GM19397 (cell line): Measurements from ENCODE around the gene TEAD1.

Experiments
- ATAC-seq: cut with Tn5 transposase; IDR thresholded peaks from one replicate; pipeline ENCODE4 v1.9.1; 2021; ENCODE audit warnings: mild to moderate bottlenecking, moderate library complexity; ENCODE audit not compliant: unreplicated experiment

The TEAD1 gene

GRCh38 chr11:12664385-12664784, 9.8 kb upstream of the TEAD1 start:
- no peak for ATAC-seq

- ATAC-seq: no peak
These were observed 7.3 kb upstream of the TEAD1 start for GRCh38 chr11:12666915-12667314.

DNA sequence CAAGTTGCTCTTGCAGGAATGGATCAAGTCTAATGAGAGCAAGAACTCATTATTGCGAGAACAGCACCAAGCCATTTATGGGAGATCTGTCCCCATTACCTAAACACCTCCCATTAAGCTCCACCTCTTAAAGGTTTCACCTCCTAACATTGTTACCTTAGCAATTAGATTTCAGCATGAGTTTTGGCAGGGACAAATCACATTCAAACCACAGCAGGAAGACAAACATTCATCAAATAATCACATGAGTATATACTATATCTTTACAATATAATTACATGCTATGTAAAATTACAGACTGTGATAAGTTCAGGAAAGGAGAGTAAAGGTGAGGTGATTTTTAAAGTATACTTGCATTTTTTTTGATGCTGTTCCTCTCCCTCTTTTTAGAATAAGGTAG, 6.6 kb upstream of the TEAD1 start:
- ATAC-seq: no peak

GRCh38 chr11:12668166-12668565, 6.1 kb upstream of the TEAD1 start:
- ATAC-seq: no peak

- ATAC-seq: no peak
These were observed 4.3 kb upstream of the TEAD1 start for GRCh38 chr11:12669930-12670329.

DNA sequence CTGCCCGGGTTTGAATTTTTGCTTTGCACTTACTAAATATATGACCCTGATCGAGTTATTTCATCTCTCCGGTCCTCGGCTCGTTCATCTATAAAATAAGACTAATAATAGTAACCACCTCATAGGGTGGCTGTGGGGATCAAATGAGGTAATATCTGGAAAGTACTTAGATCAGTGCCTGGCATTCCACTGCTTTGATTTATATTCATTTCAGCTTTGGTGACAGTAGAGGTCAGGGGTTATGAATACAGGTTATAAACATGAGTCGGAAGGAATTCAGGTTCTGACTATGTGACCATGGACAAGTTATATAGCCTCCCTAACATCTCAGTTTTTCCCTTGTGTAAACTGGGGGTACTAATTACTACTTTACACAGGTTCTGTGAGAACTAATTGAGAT, 2.9 kb upstream of the TEAD1 start:
- ATAC-seq: no peak

- ATAC-seq: peak; percentile 24
These were observed 659 bp upstream of the TEAD1 start for GRCh38 chr11:12673601-12673923.

DNA sequence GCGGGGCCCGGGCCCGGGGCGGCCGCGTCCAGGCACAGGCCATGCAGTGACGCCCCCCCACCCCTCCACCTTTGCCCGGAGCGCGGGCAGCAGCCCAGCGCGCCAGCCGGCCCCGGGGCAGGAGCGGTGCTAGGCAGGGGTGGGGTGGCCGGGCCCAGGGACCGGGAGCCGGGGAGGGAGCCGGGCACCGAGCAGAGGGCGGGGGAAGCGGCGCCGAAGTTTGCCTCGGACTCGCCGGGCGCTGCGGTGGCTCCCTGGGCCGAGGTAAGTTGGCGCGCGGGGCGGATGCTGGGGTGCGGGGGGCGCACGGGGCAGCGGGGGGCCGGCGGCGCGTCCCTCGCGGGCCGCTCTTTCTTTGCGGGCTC, 332 bp downstream of the TEAD1 start:
- ATAC-seq: peak; percentile 22

DNA sequence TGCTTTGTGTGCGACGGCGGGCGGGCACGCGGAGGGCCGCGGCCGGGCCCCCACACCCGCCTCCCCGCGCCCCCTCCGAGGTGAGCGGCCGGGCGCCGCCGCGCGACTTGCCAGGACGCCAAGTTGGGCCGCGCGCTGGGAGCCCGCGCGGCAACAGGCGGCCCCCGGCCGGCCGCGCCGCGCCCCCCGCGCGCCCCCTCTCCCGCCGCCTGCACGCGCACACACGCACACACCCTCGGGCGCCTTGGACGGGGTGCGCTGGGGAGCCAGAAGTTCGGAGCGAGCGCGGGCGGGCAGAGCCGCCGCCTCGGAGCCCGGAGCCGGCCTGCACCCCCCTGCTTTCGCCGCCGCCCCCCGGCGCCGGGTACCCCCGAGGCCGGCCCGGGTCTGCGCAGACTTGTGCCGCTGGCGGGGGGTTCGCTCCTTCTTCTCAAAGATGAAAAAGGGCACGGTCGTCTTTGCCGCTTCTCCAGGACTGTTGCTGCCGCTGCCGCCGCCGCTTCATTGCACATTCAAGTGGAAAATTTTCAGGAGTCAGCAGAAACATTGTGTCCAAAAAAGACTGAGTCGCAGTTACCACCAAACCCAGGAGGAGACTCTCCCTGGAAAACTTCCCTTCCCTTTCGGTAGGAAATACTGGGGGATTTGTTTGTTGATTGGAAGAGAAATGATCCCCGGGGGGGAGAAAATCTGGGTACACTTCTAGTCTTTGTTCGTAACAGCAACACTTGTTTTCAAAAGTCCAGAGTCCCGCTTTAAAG, 895 bp downstream of the TEAD1 start:
- no peak for ATAC-seq

DNA sequence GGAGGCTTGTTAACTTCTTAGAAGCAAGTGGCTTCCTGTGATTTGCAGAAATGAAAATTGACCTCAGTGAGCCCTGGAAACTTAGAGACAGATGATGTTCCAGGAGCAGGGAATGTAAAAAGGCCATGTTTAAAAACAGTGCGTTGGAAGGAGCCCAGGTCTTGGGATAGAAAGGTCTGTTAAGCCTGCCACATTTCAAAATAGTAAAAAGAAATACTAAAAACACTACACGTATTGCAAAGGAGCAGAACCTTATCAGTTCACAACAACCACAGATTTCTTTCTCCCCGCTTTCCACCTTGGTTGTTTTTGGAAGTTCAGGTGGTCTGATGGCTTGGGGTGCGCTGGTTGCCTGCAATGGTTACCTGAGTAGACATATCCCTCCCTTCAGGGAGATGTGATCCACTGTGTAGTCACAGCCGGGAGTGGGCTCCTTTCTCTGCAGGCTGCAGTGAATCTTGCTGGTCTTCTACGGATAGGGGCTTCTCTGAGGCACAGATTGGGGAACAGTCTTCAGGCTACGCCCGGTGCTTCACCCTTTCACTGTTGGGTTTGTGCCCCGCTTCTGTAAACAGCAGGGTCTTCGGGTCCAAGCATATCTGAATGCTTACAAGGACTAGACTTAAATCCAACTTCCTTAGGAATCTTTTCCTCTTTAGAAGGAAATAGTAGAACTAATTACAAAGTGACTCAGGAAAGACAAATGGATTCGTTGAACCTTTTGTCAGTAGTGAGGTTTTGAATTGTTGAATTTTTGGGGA, 1.9 kb downstream of the TEAD1 start:
- no peak for ATAC-seq

GRCh38 chr11:12677131-12677530, 2.9 kb downstream of the TEAD1 start:
- no peak for ATAC-seq

DNA sequence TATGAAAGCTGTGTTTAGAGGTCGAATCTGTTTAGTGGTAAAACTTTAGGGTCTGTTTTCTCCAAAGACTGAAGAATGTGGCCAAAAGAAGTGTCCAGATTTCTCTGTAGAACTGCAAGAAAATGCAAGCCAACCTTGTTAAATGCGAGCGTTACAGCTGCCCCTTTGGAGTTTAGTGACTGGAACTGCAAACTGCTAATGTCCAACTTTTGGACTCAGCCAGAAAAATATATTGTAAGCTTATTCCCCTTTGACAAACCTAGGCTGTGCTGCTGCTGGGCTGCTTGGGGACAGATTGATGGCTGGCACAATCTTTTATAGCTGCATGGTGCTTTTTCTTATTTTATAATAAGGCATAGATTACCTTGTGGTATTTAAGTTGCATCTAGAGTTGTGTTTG, 3.9 kb downstream of the TEAD1 start:
- ATAC-seq: no peak

DNA sequence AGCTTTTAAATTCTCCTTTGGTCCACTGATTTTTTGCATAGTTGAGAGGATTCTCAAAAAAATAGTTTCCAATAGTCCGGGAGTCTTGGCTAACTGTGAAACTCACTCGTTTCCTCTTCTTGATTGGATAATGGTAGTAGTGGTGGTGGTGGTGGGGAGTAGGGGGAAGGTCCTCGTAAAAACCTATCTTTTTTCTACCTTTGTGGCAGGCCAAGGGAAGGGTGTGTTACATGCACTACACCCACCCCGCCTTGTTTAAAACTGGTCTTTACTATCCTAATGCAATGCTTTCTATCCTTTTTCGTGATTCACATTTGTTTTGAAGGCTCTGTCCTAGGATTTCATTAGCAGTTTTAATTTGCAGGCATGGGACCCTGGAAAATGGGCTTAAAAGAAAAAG, 4.8 kb downstream of the TEAD1 start:
- ATAC-seq: no peak

DNA sequence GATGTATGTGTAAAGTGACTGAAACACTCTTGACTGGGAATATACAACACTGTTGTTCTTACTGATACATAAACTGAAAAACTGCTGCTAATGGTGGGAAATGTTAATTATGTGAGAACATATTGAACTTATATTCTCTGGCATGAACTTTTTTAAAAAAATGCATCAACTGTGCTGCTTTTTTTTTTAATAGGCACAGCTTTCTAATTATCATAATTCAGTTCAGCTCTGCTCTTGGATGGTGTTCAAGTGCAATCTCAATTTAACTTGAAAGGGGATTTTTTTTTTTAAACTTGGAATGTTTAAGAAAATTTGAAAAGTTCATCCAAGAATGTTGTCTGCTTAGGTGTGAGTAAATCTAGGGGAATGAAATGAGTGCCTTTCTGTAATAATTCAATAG, 5.2 kb downstream of the TEAD1 start:
- ATAC-seq: no peak

- ATAC-seq: no peak
These were observed 6.2 kb downstream of the TEAD1 start for GRCh38 chr11:12680246-12680939.

DNA sequence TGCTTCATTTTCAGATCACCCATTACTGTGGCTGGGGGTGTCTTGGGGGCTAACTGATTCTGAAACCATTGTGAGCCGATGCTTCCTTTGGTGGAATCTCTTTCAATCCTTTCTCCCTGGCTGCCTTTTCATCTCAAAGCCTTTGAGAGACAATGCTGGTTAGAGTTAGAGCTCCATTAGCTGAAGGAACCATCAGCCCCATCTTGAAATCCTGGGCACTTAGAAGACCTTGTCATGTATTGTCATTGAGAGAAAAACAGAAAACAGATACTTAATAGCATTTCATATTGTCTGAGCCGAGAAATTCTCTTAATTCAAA, 6.7 kb downstream of the TEAD1 start:
- no peak for ATAC-seq

DNA sequence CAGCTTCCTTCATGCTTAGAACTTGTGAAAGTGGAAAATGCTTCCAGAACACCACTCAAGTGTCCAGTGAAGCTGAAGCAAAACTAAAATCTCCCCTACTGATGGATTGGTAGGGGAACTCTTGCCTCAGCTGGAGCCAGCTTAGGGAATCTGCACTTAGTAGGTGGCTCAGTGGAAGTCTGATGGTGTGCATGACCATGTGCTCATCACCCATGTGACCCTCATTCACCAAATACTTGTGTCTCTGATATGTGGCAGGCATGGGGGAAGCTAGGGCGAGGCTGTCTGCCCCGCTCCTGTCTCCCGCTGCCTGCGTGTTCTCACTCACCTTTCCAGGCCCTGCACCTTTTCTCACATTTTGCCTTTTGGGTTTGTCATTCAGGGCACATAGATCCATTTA, 7.2 kb downstream of the TEAD1 start:
- no peak for ATAC-seq

DNA sequence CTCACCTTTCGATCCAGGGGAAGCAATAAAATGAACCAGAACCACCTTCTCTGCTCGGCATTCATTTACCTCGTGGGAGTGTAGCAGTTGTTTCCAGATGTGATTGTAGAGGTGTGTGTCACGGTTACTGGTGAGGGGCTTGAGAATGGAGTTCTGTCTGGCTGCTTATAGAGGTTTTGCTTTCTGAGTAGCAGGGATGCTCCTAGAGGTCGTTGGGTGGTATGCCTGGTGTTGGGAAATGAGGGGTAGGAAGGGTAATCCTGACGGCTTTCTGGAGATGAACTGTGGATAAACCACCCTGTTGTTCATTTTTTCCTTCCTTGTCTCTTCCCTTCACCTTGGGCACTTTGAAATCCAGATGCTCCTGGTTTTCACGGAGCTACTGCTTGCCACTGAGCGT, 8.1 kb downstream of the TEAD1 start:
- ATAC-seq: no peak

GRCh38 chr11:12682737-12683500, 8.7 kb downstream of the TEAD1 start:
- no peak for ATAC-seq

- no peak for ATAC-seq
These were observed 9.7 kb downstream of the TEAD1 start for GRCh38 chr11:12683874-12684273.

GRCh38 chr11:12684315-12684714, 10.1 kb downstream of the TEAD1 start:
- no peak for ATAC-seq

- ATAC-seq: no peak
These were observed 10.6 kb downstream of the TEAD1 start for GRCh38 chr11:12684816-12685215.
